Measurements from ENCODE around the gene KRTAP19-7. TPM values are rescaled to one million over a fixed set of nuclear protein-coding genes. Genes with fewer than 3 reads are reported as not detected.

Gene KRTAP19-7
- total RNA-seq, 1 donor from 2014 or later, result not detected

- no peak within 1 kb of the TSS for H3K27ac Mint-ChIP-seq (ENCODE audit: unreplicated experiment)
- no peaks in the 10 kb centered on the region for H3K36me3 Mint-ChIP-seq (ENCODE audit: unreplicated experiment)
- H3K9me3 Mint-ChIP-seq (ENCODE audit: unreplicated experiment), result no peaks in the 10 kb centered on the region
- no peaks in the 10 kb centered on the region for H3K4me1 Mint-ChIP-seq (ENCODE audit: unreplicated experiment)
- no peak for DNase-seq (ENCODE audit: extremely low spot score, unreplicated experiment)
- no peak within 1 kb of the TSS for H3K4me3 Mint-ChIP-seq (ENCODE audit: unreplicated experiment)
- no peak for TF ChIP-seq CTCF (IDR thresholded peaks at IDR 0.05)
- no peaks in the 10 kb centered on the region for H3K27me3 Mint-ChIP-seq (ENCODE audit: unreplicated experiment)
Measured at GRCh38 chr21:30590297-30590696, 29.2 kb upstream of the KRTAP19-7 start, which contains the start of gene KRTAP22-2. KRTAP22-2 (minus strand) TSS chr21:30590397.

GRCh38 chr21:30582870-30583269, 21.8 kb upstream of the KRTAP19-7 start:
- Mint-ChIP-seq H3K36me3 (ENCODE audit: unreplicated experiment) (no peaks in the 10 kb centered on the region), H3K4me3 (ENCODE audit: unreplicated experiment) (no peak overlapping the region), H3K27me3 (ENCODE audit: unreplicated experiment) (no peaks in the 10 kb centered on the region), H3K4me1 (ENCODE audit: unreplicated experiment) (no peaks in the 10 kb centered on the region), H3K9me3 (ENCODE audit: unreplicated experiment) (no peaks in the 10 kb centered on the region), H3K27ac (ENCODE audit: unreplicated experiment) (no peak overlapping the region)
- no peak for TF ChIP-seq CTCF (IDR thresholded peaks at IDR 0.05)
- DNase-seq (ENCODE audit: extremely low spot score, unreplicated experiment), result no peak

GRCh38 chr21:30580132-30580531, 19.0 kb upstream of the KRTAP19-7 start:
- H3K36me3 Mint-ChIP-seq (ENCODE audit: unreplicated experiment), result no peaks in the 10 kb centered on the region
- DNase-seq (ENCODE audit: extremely low spot score, unreplicated experiment), result no peak
- H3K4me3 Mint-ChIP-seq (ENCODE audit: unreplicated experiment), result no peak overlapping the region
- TF ChIP-seq CTCF (IDR thresholded peaks at IDR 0.05), result no peak
- no peaks in the 10 kb centered on the region for H3K27me3 Mint-ChIP-seq (ENCODE audit: unreplicated experiment)
- no peaks in the 10 kb centered on the region for H3K4me1 Mint-ChIP-seq (ENCODE audit: unreplicated experiment)
- no peak overlapping the region for H3K27ac Mint-ChIP-seq (ENCODE audit: unreplicated experiment)
- no peaks in the 10 kb centered on the region for H3K9me3 Mint-ChIP-seq (ENCODE audit: unreplicated experiment)

GRCh38 chr21:30579346-30579745, 18.2 kb upstream of the KRTAP19-7 start:
- Mint-ChIP-seq H3K9me3 (ENCODE audit: unreplicated experiment) (no peaks in the 10 kb centered on the region), H3K36me3 (ENCODE audit: unreplicated experiment) (no peaks in the 10 kb centered on the region), H3K4me3 (ENCODE audit: unreplicated experiment) (no peak overlapping the region), H3K4me1 (ENCODE audit: unreplicated experiment) (no peaks in the 10 kb centered on the region), H3K27ac (ENCODE audit: unreplicated experiment) (no peak overlapping the region), H3K27me3 (ENCODE audit: unreplicated experiment) (no peaks in the 10 kb centered on the region)
- TF ChIP-seq CTCF (IDR thresholded peaks at IDR 0.05), result no peak
- DNase-seq (ENCODE audit: extremely low spot score, unreplicated experiment), result no peak

- H3K9me3 Mint-ChIP-seq (ENCODE audit: unreplicated experiment), result no peaks in the 10 kb centered on the region
- H3K27me3 Mint-ChIP-seq (ENCODE audit: unreplicated experiment), result no peaks in the 10 kb centered on the region
- H3K27ac Mint-ChIP-seq (ENCODE audit: unreplicated experiment), result no peak overlapping the region
- DNase-seq (ENCODE audit: extremely low spot score, unreplicated experiment), result no peak
- no peak for TF ChIP-seq CTCF (IDR thresholded peaks at IDR 0.05)
- H3K4me3 Mint-ChIP-seq (ENCODE audit: unreplicated experiment), result no peak overlapping the region
- H3K4me1 Mint-ChIP-seq (ENCODE audit: unreplicated experiment), result no peaks in the 10 kb centered on the region
- H3K36me3 Mint-ChIP-seq (ENCODE audit: unreplicated experiment), result no peaks in the 10 kb centered on the region
Measured at GRCh38 chr21:30577766-30578165, 16.7 kb upstream of the KRTAP19-7 start.
